GM21619 (cell line): ENCODE results near the gene CBX8.

Experiments used
- ATAC-seq: cut with Tn5 transposase; IDR thresholded peaks from one replicate; pipeline ENCODE4 v1.9.1; 2021; ENCODE audit not compliant: unreplicated experiment

Gene CBX8

DNA sequence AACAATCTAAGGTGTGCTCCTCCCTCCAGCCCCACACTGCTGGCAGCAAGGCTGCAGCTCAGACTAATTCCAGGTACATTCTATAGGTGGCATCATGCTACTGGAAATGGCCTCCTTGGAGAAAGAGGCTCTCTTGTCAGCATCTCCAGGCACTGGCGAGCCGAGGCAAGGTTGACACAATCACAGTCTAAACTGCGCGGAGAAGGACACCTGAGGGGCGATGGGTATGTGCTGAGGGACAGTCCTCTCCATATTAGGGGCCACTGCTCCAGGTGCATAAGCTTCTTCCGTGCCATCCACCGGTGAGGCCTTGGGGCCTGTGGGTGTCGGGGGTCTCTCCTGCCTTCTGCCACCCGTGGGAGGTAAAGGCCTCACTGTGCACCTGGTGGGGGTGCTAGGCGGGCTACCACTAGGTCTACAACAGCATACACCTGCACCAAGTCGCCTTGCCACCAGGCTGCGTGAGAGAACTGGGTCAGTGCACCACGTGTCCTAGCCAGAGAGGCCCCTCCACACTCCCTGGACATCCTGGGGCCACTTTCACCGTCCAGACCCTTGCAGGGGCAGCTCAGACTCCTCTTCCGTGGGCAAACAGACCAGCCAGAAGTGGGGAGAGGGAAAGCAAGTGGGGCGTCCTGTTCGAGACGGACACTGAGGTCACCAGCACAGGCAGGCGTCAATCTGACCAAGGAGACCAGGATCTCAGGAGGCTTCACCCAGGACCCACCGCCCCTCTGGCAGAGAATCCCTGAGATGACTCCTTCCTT is 12.1 kb upstream of the CBX8 start:
- ATAC-seq, result no peak

DNA sequence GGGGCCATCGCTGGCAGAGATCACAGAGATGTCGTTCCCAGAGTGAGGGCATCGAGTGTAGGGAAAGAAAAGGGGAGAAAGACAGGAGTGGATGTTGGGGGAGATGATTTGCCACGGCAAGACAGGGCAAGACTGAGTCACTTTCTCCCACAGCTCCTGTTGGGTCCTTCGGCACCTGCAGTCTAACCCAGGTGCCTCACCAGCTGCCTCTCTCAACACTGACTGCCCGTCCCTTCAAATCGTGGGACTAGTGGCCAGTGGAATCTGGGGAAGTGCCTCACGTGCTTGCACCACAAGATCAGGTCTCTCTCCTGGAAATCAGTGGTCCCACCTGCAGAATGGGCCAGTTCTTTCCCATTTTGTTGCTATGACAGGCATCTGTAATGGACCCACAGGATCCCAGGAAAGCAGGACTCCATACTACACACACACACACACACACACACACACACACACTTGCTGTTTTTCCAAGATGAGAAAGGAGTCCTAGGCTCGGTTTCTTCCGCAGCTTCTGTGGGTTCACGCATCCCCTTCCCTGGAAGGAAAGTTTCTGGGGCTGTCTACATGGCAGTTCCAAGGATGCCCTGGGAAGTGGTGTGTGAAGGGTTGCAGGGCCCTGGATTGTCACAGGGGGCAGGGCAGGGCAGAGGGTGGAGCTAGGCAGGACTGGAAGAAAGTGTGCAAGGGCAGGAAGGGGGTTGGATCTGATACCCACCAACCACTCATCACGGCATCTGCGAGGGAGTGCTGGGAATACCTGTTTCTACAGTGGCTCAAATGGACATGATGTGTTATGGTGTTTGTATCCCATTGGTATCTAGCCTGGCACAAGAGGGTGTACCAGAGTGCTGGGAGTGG is 10.2 kb upstream of the CBX8 start:
- ATAC-seq, result no peak

DNA sequence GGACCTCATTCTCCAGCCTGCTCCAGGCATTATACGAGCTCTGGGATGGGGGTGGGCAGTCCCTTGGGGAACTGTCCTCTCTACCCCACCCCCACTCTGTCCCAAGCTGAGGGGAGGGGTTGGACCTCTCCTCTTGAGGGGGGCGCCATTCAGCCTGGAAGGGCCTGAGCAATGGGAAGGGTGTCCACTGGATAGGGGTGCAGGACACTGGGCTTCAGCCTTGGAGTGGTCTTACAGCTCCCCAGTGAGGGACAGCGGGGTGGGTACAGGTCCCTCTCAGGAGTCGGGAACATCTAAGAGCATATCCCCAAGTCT is 9.5 kb upstream of the CBX8 start:
- ATAC-seq, result no peak

DNA sequence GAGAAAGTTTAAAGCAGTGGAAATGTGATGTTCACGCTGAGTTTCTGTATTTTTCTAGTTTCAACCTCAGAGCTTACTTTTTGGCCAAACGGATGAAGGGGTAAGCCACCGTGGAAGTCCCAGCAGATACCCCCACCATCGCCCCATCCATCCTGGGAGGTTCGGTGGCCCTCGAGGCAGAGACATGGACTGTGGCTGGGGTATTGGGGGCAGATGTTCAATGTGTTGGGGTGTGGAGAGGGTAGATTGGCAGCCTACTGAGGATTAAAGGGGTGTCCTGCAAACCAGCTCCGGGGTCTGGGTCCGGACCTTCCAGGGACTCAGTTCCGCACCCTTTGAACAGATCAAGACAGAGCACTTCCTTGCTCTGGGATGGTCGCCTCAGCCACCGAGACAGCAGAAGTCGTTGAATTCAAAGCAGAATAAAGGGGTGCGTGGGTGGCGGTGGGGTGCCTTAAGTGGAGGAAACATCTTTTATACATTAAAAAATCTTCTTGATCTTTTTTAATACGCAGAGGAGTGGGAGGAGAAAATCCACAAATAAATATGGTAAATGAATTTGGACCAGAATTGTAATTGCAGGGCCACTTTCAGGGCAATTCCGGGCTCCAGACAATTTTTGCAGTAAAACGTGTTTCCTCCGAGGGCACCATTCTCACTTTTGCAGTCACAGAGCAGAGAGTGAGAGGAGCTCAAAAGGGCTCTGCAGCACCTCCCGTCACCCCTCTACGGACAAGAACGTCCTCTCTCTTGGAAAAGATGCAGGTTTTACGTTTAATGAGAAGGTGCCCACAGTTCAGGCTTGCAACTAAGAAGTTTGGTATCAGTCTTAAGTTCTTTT is 8.2 kb upstream of the CBX8 start:
- ATAC-seq, result peak; percentile 10

DNA sequence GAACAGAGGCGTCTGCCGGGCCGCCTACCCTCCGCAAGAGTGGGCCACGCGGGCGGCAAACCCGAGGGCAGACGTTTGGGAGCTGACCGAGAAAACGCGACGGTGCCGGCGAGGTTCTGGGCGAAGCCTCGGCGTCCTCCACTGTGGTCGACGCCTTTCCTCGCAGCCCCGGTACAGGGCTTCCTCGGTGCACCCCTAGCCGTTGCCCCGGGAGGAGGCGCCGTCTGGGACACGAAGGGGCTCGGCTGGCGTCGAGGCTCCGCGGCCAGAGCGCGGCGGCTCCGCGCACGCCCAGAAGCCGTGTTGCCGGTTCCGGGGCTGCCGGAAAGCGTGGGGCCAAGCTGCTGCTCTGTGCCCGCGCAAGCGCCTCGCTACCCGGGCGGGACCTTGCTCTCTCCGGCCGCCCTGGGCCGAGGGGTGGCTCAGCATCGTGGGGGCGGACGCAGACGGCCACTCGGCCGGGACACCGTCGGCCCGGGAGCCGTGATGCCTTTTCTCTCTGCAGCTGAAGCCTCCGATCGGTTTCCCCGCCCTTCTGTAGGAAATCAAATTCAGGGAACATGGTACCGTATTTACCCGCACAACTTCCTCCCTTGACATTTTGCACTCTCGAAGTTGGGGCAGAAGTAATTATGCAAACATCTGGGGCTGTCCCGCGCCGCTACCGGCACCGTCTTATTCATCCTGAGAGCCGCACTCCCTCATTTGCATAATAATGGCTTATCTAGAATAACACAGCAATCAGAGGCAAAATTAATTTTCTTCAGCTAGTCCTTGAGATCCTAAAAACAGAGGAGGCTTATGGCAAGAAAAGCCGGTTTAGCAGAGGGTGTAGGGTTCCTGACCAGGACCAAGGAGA is 7.3 kb upstream of the CBX8 start:
- peak; percentile 73 for ATAC-seq

DNA sequence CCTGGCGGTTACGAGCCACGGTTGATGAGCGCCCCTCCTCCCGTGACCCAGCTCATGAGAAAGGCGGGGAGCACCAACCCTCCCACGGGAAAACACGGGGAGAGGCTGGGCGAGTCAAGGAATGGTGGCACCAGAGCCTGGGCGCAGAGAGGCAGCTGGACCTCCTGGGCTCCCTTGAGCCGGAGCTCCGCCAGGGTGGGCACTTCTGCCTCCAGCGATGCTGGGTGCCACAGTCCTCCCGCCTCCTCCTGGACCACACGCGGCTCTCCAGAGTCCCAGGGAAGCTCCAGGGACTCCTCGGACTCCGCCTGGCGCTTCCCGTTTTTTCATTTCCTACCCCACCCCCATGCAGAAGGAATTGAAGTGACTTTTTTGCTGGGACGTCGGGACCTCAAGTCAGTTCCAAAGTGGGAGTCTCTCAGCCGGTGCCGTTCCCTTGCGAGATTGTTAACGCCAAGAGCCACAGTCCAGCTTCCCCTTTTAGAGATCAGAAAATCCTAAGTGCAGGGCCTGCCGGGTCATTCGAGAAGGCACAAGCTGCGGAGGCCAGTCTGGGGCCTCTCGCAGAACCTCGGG is 6.6 kb upstream of the CBX8 start:
- no peak for ATAC-seq

DNA sequence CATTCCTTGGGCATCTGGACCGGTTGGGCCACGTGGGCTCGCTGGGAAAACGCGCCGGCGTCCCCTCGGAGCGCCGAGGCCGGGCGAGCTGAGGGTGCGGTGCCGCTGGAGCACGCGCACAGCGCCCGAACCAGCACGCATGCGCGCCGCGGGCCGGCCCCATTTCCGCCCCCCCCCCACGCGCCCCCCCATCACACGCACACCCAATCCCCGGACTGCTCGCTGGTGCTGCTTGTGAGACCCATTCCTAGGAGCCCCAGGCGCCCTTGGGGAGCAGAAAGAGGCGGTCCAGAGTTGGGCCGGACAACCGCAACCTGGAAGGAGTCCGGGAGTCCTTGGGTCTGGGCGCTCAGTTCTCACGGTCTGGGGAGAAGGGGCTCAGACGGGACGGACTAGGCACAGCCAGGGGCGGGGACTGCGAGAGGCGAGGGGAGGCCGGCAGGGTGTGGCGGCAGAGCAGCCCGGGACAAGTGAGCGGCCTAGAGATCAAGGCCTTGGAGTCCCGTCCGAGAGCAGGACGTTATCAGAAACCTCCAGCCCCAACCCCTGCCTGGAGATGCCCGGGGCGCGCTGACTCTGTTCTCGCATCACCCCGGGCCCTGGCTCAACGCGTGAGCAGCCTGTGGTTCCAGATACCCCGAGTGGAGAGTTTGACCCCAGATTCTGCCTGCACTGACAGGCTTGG is 6.0 kb upstream of the CBX8 start:
- no peak for ATAC-seq

DNA sequence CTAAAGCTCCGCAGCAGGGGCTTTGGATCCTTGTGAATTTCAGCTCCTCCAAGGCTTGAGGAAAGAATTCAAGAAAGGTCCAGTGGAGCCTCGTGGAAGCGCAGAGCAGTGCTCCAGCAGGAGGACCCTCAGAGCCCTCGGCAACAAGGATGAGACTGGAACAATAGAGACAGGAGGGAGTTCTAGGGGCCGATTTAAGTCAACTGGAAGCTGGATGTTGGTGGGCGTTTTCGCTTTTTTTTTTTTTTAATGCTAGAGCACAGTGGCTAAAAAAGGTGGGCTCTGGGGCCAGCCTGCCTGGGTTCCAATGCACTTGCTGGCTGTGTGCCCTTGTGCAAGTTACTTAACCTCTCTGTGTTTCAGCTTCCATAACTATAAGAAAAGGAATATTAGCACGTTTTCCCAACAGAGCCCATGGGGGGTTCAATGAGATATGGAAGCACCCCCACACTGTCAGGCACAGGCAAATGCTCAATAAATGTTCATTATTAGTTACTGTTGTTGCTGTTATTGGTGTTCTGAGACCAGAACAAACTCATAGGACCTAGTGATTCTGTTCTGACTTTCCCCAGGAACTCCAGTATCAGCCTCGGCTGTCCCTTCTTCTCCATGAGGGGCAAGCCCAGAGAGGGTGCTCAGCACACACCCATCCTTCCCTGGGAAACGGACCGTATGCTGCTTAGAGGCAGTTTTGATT is 5.3 kb upstream of the CBX8 start:
- ATAC-seq, result no peak

DNA sequence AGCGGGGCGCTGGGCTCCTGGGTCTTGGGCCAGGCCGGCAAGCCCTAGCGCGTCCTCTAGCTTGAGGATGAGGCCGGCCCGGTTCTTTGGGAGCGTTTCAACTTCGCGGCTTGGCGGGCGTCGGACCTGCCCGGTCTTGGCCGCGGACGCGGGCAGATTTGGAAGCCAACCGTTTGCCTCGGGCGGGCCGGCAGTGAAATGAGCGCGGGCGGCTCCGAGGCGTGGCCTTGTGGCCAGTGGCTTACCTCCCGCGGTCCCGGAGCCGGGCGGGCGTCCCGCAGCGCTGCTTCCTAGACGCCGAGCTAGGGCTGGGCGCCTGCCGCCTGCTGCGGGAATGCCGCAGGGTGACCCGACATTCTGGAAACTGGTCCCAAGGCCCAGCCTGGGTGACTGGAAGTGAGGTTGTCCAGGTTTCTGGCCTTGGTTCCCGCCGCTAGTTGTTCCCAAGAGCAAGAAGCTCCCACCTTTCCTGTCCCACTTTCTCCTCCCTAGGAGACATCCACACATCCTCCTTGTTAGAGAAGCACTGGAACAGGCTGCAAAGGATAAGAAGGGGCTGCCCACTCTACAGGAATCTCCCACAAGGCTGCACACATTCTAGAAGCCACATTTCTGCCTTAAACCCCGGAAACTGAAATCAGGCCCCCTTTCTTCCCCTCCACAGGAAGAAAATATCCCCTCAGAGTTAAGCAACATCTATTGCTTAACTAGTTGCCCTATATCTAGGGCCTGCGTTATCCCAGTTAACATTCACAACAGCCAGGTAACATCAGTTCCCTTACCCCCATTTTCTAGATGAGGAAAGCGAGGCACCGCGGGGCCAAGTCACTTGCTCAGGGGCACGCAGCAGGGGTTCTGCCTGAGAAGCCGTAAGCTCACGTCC is 4.5 kb upstream of the CBX8 start:
- ATAC-seq, result no peak

DNA sequence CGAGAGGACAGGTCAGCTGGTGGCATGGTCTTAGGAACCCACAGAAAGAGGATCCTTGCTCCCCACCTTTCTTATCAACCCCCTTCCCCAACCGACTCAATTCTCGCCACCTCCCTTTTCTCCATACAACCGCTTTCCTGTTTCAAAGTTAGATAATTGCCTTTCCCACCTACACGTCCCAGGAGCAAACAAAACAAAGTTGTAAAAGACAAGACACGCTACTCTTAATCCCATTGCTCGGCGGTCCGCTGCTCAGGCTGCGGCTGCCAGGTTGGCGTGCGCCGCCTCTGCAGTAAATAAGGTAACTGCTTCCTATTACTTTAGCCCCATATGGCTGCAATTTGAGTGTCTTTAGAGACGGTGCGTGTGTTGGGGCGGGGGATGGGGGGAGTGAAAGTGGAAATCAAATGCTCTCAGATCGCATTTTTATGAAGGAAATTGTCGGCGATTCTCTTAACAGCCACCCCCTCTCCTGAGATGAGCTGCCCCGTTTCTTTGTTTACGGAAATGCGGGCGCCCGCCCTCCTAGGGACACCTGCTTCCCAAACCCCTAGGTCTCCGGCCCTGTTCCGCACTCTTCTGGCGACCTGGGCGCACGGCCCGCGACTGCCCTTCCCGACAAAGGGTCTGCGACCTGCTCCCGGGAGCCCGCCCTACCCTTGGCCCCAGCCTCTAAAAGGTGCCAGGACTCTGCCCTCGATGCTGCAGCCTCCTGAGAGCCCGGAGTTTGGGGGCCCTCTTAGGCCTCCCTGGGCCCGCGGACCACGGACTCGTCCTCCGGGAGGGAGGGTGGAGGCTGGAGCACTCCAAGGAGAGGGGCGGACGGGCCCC is 3.7 kb upstream of the CBX8 start:
- ATAC-seq, result no peak

DNA sequence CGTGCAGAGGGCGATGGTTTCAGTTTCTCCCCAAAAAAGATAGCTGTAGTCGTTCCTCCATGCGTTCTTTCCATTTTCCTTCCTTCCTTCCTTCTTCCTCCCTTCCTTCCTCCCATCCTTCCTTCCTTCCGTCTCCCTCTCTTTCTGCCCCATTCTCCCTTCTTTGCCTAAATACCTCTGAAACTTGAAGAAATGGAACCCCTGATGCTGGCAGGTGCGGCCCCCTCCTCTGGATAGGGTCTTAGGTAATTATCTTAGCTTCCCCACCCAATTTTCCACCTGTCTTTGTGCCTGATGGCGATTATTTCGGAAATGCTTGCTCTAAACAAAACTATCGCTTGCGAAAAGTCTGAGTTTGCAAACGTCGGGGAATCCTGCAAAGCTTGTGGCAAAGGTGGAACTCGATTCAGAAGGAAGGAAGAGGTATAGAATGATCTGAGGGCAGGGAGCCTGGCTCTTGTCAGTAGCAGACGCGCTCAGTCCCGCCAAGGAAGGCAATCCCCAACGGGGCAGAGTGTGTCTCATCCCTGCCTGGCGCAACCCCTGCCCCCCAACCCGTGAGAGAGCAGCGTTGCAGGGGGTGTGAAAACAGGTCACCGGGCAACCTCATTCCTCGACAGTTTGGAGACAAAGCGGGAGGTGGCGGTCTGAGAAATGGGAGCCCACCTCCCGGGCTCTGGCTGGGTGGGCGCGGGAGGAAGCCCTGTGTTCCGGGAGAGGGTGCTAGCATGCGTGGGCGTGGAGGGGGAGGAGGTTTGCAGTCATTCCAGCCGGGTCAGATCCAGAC is 2.9 kb upstream of the CBX8 start:
- ATAC-seq, result no peak

DNA sequence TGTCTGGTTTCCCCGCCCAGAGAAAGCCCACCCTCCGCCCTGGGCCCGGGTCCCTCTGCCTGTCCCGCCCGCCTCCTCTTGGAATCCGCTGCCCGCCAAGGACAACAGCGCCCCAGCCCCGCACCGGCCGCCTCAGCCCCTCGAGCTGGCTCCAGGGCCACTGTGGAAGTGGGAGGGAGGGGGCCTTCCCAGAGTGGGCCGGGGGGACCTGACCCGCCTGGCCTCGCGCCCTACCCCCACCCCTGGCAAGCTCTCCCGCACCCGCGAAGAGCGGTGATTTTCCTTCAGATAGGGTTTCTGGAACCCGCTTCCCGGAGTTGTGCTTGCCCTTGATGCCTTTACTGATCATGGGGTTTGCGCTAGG is 2.3 kb upstream of the CBX8 start:
- no peak for ATAC-seq

DNA sequence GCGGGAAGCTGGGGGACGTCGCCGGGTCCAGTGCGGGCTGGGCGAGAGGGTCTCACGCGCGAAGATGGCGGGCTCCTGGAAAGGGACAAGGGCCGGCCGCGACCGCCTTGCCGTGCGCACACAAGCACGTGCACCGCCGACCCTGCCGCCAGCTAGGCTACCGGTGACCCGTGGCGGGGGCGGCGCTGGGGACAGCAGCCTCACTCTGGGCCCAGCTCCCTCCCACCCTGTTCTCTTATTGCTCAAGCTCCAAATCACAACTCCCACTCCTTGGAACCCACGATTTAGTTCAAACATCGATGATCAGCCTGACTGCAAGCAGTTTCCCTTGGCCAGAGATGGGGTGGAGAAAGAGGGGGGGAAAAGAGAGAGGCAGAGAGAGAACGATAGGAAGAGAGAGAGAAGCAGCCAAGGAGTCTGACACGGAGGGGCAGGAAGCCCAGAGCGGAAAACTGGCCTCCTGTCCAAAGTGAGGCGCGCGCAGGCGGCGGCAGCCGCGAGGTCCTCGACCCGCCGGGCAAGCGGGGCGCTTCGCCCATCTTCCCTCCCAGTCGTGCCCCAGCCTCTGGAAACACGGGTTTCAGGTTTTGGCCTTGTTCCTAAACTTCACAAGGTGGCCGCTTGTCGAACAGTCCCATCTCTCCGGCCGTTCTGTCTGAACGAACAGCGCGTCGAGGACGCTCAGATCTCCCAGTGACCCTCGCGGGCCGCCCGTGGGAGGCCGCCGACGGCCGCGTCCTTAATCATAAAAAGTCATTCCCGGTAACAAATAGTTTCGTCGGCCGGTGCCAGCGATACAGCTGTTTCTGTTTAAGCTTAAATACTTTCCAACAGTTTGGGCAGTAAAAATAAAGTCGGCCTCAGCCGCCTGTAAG is 1.7 kb upstream of the CBX8 start:
- no peak for ATAC-seq

DNA sequence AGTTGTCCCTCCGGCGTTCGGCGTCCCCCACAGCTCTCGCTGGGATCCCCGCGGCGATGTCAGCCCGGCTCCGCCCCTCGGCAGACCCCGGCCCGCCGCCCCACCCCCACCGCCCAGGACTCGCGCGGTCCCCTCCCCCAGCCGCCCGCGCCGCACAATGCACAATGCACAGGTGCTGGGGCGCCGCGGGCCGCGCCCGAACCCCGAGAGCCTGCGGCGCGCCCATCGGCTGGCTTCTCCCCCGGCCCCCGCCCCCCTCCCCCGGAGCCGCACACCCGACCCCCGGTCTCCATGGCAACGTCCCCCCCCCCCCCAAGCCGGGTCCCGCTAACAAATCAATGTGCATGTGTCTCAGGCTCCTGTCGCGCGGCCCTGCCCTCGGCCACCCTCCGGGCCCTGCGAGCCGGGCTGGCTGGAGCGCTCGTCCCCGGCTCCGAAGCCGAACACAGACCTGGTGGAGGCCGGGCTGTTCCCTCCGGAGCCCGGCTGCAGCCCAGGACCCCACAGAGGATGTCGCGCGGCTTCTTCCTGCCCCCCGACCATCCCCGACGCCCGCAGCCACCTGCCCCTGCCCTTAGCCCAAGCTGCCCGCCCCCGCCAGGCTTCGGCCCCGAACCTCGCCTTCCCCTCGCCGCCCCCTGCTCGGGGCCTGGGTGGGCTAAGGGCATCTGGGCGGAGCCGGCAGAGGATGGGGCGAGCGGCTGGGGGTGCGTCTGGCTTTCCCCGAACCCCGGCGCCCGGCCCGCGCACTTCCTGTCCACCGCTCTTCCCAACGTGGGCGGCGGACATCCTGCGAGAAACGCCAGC is 818 bp upstream of the CBX8 start:
- ATAC-seq, result peak; percentile 6

DNA sequence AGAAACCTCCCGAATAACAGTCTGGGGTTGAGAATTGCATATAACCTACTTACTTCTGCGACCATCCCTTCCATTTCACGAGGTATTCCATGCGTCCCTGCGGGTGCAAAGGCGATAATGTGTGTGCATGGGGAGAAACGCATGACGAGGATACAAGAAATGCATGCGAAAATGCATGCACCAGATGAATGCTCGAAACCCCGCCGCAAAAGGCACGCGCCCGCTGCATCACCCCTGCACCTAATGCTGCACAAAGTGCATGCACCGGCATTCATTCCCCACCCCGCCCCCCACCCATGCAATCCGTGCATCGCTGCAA is 474 bp downstream of the CBX8 start:
- ATAC-seq, result no peak
